Measurements from ENCODE around the gene AMOTL2.

The AMOTL2 gene

GRCh38 chr3:134338201-134338512, 36.1 kb downstream of the AMOTL2 start:
- no peak for DNase-seq (ENCODE audit: low read depth, low spot score)
- TF ChIP-seq CTCF (IDR thresholded peaks at IDR 0.05; ENCODE audit: low read depth, low read length): no peak
- no peak overlapping the region for H3K4me3 ChIP-seq (ENCODE audit: low read depth, low read length)
- in situ Hi-C loops (cut with HindIII; ENCODE audit: low sequenced_read_pairs): no loop called here

GRCh38 chr3:134337511-134338200, 36.6 kb downstream of the AMOTL2 start:
- no peak overlapping the region for H3K4me3 ChIP-seq (ENCODE audit: low read depth, low read length)
- in situ Hi-C loops (cut with HindIII; ENCODE audit: low sequenced_read_pairs): no loop called here
- DNase-seq (ENCODE audit: low read depth, low spot score): no peak
- TF ChIP-seq CTCF (IDR thresholded peaks at IDR 0.05; ENCODE audit: low read depth, low read length): no peak

- no peak overlapping the region for H3K4me3 ChIP-seq (ENCODE audit: low read depth, low read length)
- no peak for DNase-seq (ENCODE audit: low read depth, low spot score)
- in situ Hi-C loops (cut with HindIII; ENCODE audit: low sequenced_read_pairs): no loop called here
- no peak for TF ChIP-seq CTCF (IDR thresholded peaks at IDR 0.05; ENCODE audit: low read depth, low read length)
Observed at GRCh38 chr3:134337071-134337482, 37.2 kb downstream of the AMOTL2 start.

GRCh38 chr3:134336587-134336986, 37.7 kb downstream of the AMOTL2 start:
- no peak overlapping the region for H3K4me3 ChIP-seq (ENCODE audit: low read depth, low read length)
- in situ Hi-C loops (cut with HindIII; ENCODE audit: low sequenced_read_pairs): no loop called here
- no peak for DNase-seq (ENCODE audit: low read depth, low spot score)
- no peak for TF ChIP-seq CTCF (IDR thresholded peaks at IDR 0.05; ENCODE audit: low read depth, low read length)

GRCh38 chr3:134334901-134335280, 39.4 kb downstream of the AMOTL2 start:
- DNase-seq (ENCODE audit: low read depth, low spot score): no peak
- TF ChIP-seq CTCF (IDR thresholded peaks at IDR 0.05; ENCODE audit: low read depth, low read length): no peak
- H3K4me3 ChIP-seq (ENCODE audit: low read depth, low read length): no peak overlapping the region
- in situ Hi-C loops (cut with HindIII; ENCODE audit: low sequenced_read_pairs): no loop called here

GRCh38 chr3:134334231-134334900, 39.9 kb downstream of the AMOTL2 start:
- H3K4me3 ChIP-seq (ENCODE audit: low read depth, low read length): no peak overlapping the region
- TF ChIP-seq CTCF (IDR thresholded peaks at IDR 0.05; ENCODE audit: low read depth, low read length): no peak
- in situ Hi-C loops (cut with HindIII; ENCODE audit: low sequenced_read_pairs): no loop called here
- peak; percentile 23 for DNase-seq (ENCODE audit: low read depth, low spot score)

All from astrocyte of the spinal cord (primary cell).